Mesendoderm (in vitro differentiated cells): Measurements from ENCODE around the gene GPN2.
A peak's percentile ranks its signal among the peaks of the same experiment; 100 is the strongest.
"Not testable (repeated sequence)": the region's sequence is repeated elsewhere in the genome, so short reads cannot be mapped to it uniquely, and the experiment has no call there.

Experiments used
- DNase-seq: peaks from one replicate; pipeline ENCODE4 v3.0.0; 2013
- H2AK5ac ChIP-seq: 2 replicates; pipeline ENCODE4 v1.6.1; 2013; ENCODE audit warnings: low read length, inconsistent platforms
- H2BK120ac ChIP-seq: 2 replicates; pipeline ENCODE4 v1.6.1; 2013; ENCODE audit warnings: low read depth, mild to moderate bottlenecking, low read length, moderate library complexity, mixed read lengths
- H2BK15ac ChIP-seq: replicated peaks from 2 replicates; pipeline ENCODE4 v1.6.1; 2013; ENCODE audit warnings: low read depth, mild to moderate bottlenecking, moderate library complexity
- H2BK5ac ChIP-seq: 2 replicates; pipeline ENCODE4 v1.6.1; 2013; ENCODE audit warnings: low read length, inconsistent platforms
- H3K18ac ChIP-seq: 2 replicates; pipeline ENCODE4 v1.6.1; 2013; ENCODE audit warnings: mild to moderate bottlenecking, low read length, mixed read lengths
- H3K23ac ChIP-seq: one replicate; pipeline ENCODE4 v1.6.1; 2013; ENCODE audit warnings: low read length
- H3K27ac ChIP-seq: 2 replicates; pipeline ENCODE4 v1.5.1; 2013; ENCODE audit warnings: low read depth, mild to moderate bottlenecking, inconsistent platforms, low read length, moderate library complexity
- H3K27me3 ChIP-seq: 2 replicates; pipeline ENCODE4 v1.6.1; 2013; ENCODE audit warnings: low read length, control low read depth, mild to moderate bottlenecking, inconsistent platforms; ENCODE audit not compliant: insufficient read depth, poor library complexity
- H3K36me3 ChIP-seq: 2 replicates; pipeline ENCODE4 v1.6.1; 2013; ENCODE audit warnings: low read length, inconsistent platforms; ENCODE audit not compliant: control insufficient read depth, insufficient read depth
- H3K4ac ChIP-seq: one replicate; pipeline ENCODE4 v1.6.1; 2013; ENCODE audit warnings: low read depth, mild to moderate bottlenecking, low read length, moderate library complexity
- H3K4me1 ChIP-seq: 2 replicates; pipeline ENCODE4 v1.6.1; 2013; ENCODE audit warnings: low read depth, low read length, inconsistent platforms; ENCODE audit not compliant: control insufficient read depth
- H3K4me2 ChIP-seq: 2 replicates; pipeline ENCODE4 v1.6.1; 2013; ENCODE audit warnings: low read length
- H3K4me3 ChIP-seq: 2 replicates; pipeline ENCODE4 v1.5.1; 2013; ENCODE audit warnings: mild to moderate bottlenecking, low read length
- H3K56ac ChIP-seq: one replicate; pipeline ENCODE4 v1.6.1; 2013; ENCODE audit warnings: low read length
- H3K79me1 ChIP-seq: 2 replicates; pipeline ENCODE4 v1.6.1; 2013; ENCODE audit warnings: low read length, inconsistent platforms
- H3K79me2 ChIP-seq: 2 replicates; pipeline ENCODE4 v1.6.1; 2013; ENCODE audit warnings: mild to moderate bottlenecking, low read length; ENCODE audit not compliant: control insufficient read depth, insufficient read depth
- H3K9ac ChIP-seq: 2 replicates; pipeline ENCODE4 v1.6.1; 2013; ENCODE audit warnings: low read length, inconsistent platforms
- H4K5ac ChIP-seq: one replicate; pipeline ENCODE4 v1.6.1; 2013; ENCODE audit warnings: low read length
- H4K8ac ChIP-seq: one replicate; pipeline ENCODE4 v1.6.1; 2013; ENCODE audit warnings: low read depth, mild to moderate bottlenecking, control low read depth, low read length, moderate library complexity
- WGBS: extraction: QIAGEN DNeasy Blood & Tissue Kit; methylation state at CpG from one replicate; pipeline ENCODE4 v1.1.7; 2013; ENCODE audit warnings: low lambda C conversion rate, missing lambda C conversion rate; ENCODE audit not compliant: insufficient coverage; ENCODE audit errors: extremely low coverage; 5-methylcytosine and 5-hydroxymethylcytosine counted together

Gene GPN2

GRCh38 chr1:26881611-26882010, 8.5 kb downstream of the GPN2 start:
- WGBS: no CpG with 5 or more reads among the region's 6 CpGs

GRCh38 chr1:26879793-26880192, 10.3 kb downstream of the GPN2 start:
- H2BK15ac ChIP-seq: no peak overlapping the region

More at GRCh38 chr1:26881611-26882010, 8.5 kb downstream of the GPN2 start:
- H3K27ac ChIP-seq, H3K27me3 ChIP-seq, H3K79me1 ChIP-seq, H3K4me1 ChIP-seq, H2AK5ac ChIP-seq, H3K9ac ChIP-seq, H4K8ac ChIP-seq, H3K4me3 ChIP-seq, H3K79me2 ChIP-seq, H2BK15ac ChIP-seq, H3K18ac ChIP-seq, H3K56ac ChIP-seq, H3K4ac ChIP-seq, H3K23ac ChIP-seq, H3K4me2 ChIP-seq, H2BK120ac ChIP-seq, H4K5ac ChIP-seq, H2BK5ac ChIP-seq, DNase-seq: not testable (repeated sequence)
- H3K36me3 ChIP-seq: peaks cover 21% of the 10 kb centered on the region

GRCh38 chr1:26877326-26877725, 12.8 kb downstream of the GPN2 start:
- Histone ChIP-seq H3K36me3 (peaks cover 6% of the 10 kb centered on the region), H4K5ac (no peak overlapping the region), H3K4me2 (no peak overlapping the region), H2BK5ac (no peak overlapping the region), H2AK5ac (no peak overlapping the region), H3K18ac (no peak overlapping the region), H3K4me1 (no peaks in the 10 kb centered on the region), H3K4me3 (no peak overlapping the region), H3K56ac (no peak overlapping the region), H2BK120ac (no peak overlapping the region), H3K9ac (no peak overlapping the region), H3K4ac (no peak overlapping the region), H4K8ac (no peak overlapping the region), H2BK15ac (no peak overlapping the region), H3K79me2 (no peaks in the 10 kb centered on the region), H3K27ac (no peak overlapping the region), H3K23ac (no peak overlapping the region), H3K27me3 (no peaks in the 10 kb centered on the region), H3K79me1 (no peaks in the 10 kb centered on the region)
- DNase-seq: no peak
- no CpG with 5 or more reads among the region's 2 CpGs for WGBS

More at GRCh38 chr1:26879793-26880192, 10.3 kb downstream of the GPN2 start:
- Histone ChIP-seq H4K5ac (no peak overlapping the region), H3K4ac (no peak overlapping the region), H3K79me2 (no peaks in the 10 kb centered on the region), H3K4me2 (no peak overlapping the region), H2AK5ac (no peak overlapping the region), H3K27me3 (no peaks in the 10 kb centered on the region), H2BK120ac (no peak overlapping the region), H3K23ac (no peak overlapping the region), H3K4me3 (no peak overlapping the region), H3K56ac (no peak overlapping the region), H3K27ac (no peak overlapping the region), H3K36me3 (peaks cover 18% of the 10 kb centered on the region), H3K9ac (no peak overlapping the region), H3K79me1 (no peaks in the 10 kb centered on the region), H3K18ac (no peak overlapping the region), H4K8ac (no peak overlapping the region), H2BK5ac (no peak overlapping the region), H3K4me1 (no peaks in the 10 kb centered on the region)
- whole genome bisulfite sequencing: no CpG with 5 or more reads among the region's 4 CpGs
- DNase-seq: no peak

- no peak overlapping the region for H2BK5ac ChIP-seq
- WGBS: no CpG with 5 or more reads among the region's 4 CpGs
- peak; percentile 58 for DNase-seq
Measured at GRCh38 chr1:26874896-26875295, 15.2 kb downstream of the GPN2 start.

GRCh38 chr1:26873097-26873496, 17.0 kb downstream of the GPN2 start:
- H3K56ac ChIP-seq, H2BK120ac ChIP-seq, H2BK5ac ChIP-seq, H2BK15ac ChIP-seq, H3K36me3 ChIP-seq, H4K8ac ChIP-seq, H3K27me3 ChIP-seq, H3K4me2 ChIP-seq, H4K5ac ChIP-seq, H2AK5ac ChIP-seq, H3K4me3 ChIP-seq, H3K4me1 ChIP-seq, H3K27ac ChIP-seq, H3K79me1 ChIP-seq, H3K23ac ChIP-seq, H3K79me2 ChIP-seq, DNase-seq, H3K4ac ChIP-seq, H3K18ac ChIP-seq, H3K9ac ChIP-seq: not testable (repeated sequence)
- WGBS: no CpG with 5 or more reads among the region's 2 CpGs

More at GRCh38 chr1:26874896-26875295, 15.2 kb downstream of the GPN2 start:
- Histone ChIP-seq H3K79me2 (no peaks in the 10 kb centered on the region), H3K56ac (no peak overlapping the region), H3K27ac (peak overlapping the region; percentile 13), H3K9ac (no peak overlapping the region), H4K5ac (no peak overlapping the region), H2AK5ac (no peak overlapping the region), H2BK15ac (no peak overlapping the region), H3K23ac (no peak overlapping the region), H3K4me3 (no peak overlapping the region), H3K4ac (no peak overlapping the region), H3K27me3 (no peaks in the 10 kb centered on the region), H3K18ac (no peak overlapping the region), H4K8ac (no peak overlapping the region), H3K36me3 (peaks cover 2% of the 10 kb centered on the region), H3K79me1 (no peaks in the 10 kb centered on the region), H3K4me2 (no peak overlapping the region), H2BK120ac (no peak overlapping the region), H3K4me1 (no peaks in the 10 kb centered on the region)
